SK-N-SH treated with all-trans-retinoic acid at 6 μM for 48 hours (cell line): ENCODE results near the gene GFI1B.

ENCODE experiments used
- ATAC-seq: fragments of 200-7000 bp; cut with Tn5 transposase; 3 replicates; pipeline ENCODE4 v1.9.1; 2020; ENCODE audit warnings: mild to moderate bottlenecking, moderate library complexity
- ARNTL ChIP-seq: fragments of 450-650 bp; formaldehyde crosslinking; IDR thresholded peaks from 2 replicates; pipeline ENCODE4 v1.5.0; 2020; ENCODE audit warnings: low read depth, mild to moderate bottlenecking, moderate library complexity, borderline replicate concordance
- BACH2 ChIP-seq: fragments of 250-450 bp; sonication (Bioruptor Pico); IDR thresholded peaks from 2 replicates; pipeline ENCODE4 v1.9.0; 2021; ENCODE audit warnings: mild to moderate bottlenecking, borderline replicate concordance
- ESRRG ChIP-seq: fragments of 250-450 bp; sonication (Bioruptor Pico); IDR thresholded peaks from 2 replicates; pipeline ENCODE4 v1.6.1; 2021; ENCODE audit warnings: mild to moderate bottlenecking
- GLIS3 ChIP-seq: fragments of 250-450 bp; sonication (Bioruptor Pico); IDR thresholded peaks from 2 replicates; pipeline ENCODE4 v1.5.0; 2020; ENCODE audit warnings: mild to moderate bottlenecking, moderate library complexity
- ISL1 ChIP-seq: fragments of 250-450 bp; sonication (Bioruptor Pico); IDR thresholded peaks from 2 replicates; pipeline ENCODE4 v2.1.2; 2022; ENCODE audit warnings: mild to moderate bottlenecking, moderate library complexity
- OSR1 ChIP-seq: fragments of 250-450 bp; sonication (Bioruptor Pico); IDR thresholded peaks from 2 replicates; pipeline ENCODE4 v1.8.0; 2022; ENCODE audit warnings: moderate library complexity, mild to moderate bottlenecking, inconsistent platforms
- ZC3H10 ChIP-seq: fragments of 250-450 bp; sonication (Bioruptor Pico); IDR thresholded peaks from 2 replicates; pipeline ENCODE4 v1.5.1; 2021; ENCODE audit warnings: mild to moderate bottlenecking, moderate library complexity
- ZFP30 ChIP-seq: fragments of 450-650 bp; formaldehyde crosslinking; IDR thresholded peaks from 2 replicates; pipeline ENCODE4 v1.5.0; 2022; ENCODE audit warnings: mild to moderate bottlenecking, moderate library complexity
- ZNF565 ChIP-seq: fragments of 450-650 bp; formaldehyde crosslinking; conservative IDR thresholded peaks from 2 replicates; pipeline ENCODE4 v1.5.0; 2020; ENCODE audit warnings: low read depth, mild to moderate bottlenecking, moderate library complexity
- ZNF70 ChIP-seq: fragments of 450-650 bp; formaldehyde crosslinking; IDR thresholded peaks from 2 replicates; pipeline ENCODE4 v1.5.0; 2020; ENCODE audit warnings: mild to moderate bottlenecking, moderate library complexity
- TF ChIP-seq, protein P1 (sequence below): fragments of 250-450 bp; sonication (Bioruptor Pico); IDR thresholded peaks from 2 replicates; pipeline ENCODE4 v1.5.1; 2021; ENCODE audit warnings: mild to moderate bottlenecking, moderate library complexity
- TF ChIP-seq, protein P2 (sequence below): fragments of 250-450 bp; sonication (Bioruptor Pico); IDR thresholded peaks from 2 replicates; pipeline ENCODE4 v1.5.1; 2020; ENCODE audit warnings: low read depth, mild to moderate bottlenecking, moderate library complexity
- TF ChIP-seq, protein P3 (sequence below): fragments of 250-450 bp; sonication (Bioruptor Pico); IDR thresholded peaks from 2 replicates; pipeline ENCODE4 v1.8.0; 2021; ENCODE audit warnings: low read depth, mild to moderate bottlenecking, moderate library complexity, borderline replicate concordance
- TF ChIP-seq, protein P4 (sequence below): fragments of 250-450 bp; sonication (Bioruptor Pico); IDR thresholded peaks from 2 replicates; pipeline ENCODE4 v1.5.0; 2020; ENCODE audit warnings: mild to moderate bottlenecking, moderate library complexity

The GFI1B gene

DNA sequence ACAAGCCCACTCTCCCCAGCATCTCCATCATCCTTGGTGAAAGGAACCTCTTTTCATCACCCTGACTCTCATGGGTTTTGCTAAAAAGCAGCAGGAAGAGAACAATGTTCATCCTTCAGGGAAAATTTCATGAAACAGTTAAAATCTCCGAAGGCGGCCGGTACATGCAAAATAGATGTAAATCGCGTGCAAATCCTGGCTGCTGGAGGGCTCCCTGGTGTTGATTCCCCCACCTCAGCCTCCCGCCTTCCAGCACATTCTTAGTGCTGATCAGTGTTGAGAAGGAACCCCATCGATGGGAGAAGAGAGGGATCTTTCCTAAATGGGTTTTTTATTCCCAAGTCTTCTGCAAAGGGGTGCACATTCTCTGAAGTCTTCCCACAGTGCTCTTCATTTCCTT lies 8.7 kb upstream of the GFI1B start:
- ATAC-seq, result no peak

DNA sequence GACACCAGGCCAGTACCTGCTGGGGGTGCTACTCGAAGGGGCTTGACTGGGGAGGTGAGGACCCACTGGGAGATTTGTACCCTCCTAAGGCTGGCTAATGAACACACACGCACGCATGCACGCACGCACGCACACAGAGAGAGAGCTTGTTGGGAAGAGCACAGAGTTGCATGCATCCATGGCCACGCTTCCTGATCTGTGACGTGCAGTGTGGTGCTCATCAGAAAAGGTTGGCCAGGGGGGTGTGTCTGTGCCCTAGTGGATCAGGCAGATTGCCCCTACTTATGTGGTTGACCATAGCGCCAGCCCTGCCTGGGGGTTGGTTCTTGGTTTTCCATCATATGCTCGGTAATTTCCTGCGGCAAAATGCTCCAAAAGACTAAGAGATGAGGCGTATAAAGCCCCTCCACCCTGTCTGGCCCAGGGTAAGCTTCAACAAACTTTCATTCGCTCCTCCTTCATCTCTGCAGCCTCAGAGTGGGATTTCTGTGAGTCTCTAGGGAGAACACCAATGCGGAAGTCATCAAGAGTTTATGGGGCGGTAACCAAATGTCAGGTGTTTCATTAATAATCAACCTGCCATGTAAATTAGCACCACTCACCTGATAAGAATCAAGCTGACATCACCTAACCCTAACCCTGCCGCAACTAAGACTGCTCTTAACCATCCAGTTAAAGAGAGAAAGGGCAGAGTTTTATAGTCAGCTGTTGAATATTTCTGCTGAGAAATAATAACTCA lies 8.0 kb upstream of the GFI1B start:
- TF ChIP-seq ZFP30 (CRISPR knock-in tag) (no peak), ISL1 (CRISPR knock-in tag) (no peak)
- TF ChIP-seq, protein P1, sequence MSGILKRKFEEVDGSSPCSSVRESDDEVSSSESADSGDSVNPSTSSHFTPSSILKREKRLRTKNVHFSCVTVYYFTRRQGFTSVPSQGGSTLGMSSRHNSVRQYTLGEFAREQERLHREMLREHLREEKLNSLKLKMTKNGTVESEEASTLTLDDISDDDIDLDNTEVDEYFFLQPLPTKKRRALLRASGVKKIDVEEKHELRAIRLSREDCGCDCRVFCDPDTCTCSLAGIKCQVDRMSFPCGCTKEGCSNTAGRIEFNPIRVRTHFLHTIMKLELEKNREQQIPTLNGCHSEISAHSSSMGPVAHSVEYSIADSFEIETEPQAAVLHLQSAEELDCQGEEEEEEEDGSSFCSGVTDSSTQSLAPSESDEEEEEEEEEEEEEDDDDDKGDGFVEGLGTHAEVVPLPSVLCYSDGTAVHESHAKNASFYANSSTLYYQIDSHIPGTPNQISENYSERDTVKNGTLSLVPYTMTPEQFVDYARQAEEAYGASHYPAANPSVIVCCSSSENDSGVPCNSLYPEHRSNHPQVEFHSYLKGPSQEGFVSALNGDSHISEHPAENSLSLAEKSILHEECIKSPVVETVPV (CRISPR knock-in tag), result no peak
- ATAC-seq, result no peak

More for the DNA sequence above, 8.7 kb upstream of the GFI1B start:
- TF ChIP-seq, protein P1 (CRISPR knock-in tag), result no peak
- TF ChIP-seq ESRRG (CRISPR knock-in tag) (no peak), BACH2 (CRISPR knock-in tag) (no peak)

DNA sequence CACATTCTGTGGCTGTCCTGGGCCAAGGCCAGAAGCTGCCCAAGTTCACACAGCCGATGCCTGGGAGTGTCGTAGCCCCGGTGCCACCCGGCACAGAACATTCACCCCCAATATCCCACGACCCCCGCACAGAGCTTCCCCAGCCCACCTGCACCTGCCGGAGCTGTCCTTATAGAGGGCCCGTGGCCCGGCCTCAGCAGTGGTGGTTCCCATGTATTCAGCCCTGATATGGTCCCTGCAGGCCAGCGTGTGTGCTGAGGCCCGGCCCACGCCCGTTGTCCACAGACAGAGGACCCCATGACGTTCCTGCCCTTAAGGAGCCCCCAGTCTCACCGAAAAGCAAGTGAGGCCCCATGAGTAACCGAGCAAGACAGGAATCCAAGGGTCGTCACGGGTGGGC lies 5.3 kb upstream of the GFI1B start:
- TF ChIP-seq OSR1 (CRISPR knock-in tag), result no peak
- TF ChIP-seq, protein P1 (CRISPR knock-in tag), result no peak
- ATAC-seq, result no peak

DNA sequence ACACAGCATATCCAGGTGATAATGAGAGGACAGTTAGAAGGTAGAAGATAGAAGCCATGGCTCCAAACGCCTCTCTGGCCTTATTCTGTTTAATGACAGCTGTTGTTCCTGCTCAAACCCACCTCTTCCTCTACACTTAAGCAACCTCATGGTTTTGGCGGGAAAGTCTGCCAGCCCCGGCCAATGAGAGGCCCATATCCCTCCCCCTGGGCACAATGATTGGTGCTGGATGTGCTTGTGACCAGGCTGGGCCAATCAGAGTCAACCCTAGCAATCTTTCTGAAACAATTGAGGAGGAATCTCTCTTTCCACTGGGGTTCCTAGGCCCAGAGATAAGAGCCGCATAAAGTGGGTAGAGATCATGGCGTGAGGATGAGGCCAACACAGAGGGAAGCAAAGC lies 4.8 kb upstream of the GFI1B start:
- TF ChIP-seq, protein P2, sequence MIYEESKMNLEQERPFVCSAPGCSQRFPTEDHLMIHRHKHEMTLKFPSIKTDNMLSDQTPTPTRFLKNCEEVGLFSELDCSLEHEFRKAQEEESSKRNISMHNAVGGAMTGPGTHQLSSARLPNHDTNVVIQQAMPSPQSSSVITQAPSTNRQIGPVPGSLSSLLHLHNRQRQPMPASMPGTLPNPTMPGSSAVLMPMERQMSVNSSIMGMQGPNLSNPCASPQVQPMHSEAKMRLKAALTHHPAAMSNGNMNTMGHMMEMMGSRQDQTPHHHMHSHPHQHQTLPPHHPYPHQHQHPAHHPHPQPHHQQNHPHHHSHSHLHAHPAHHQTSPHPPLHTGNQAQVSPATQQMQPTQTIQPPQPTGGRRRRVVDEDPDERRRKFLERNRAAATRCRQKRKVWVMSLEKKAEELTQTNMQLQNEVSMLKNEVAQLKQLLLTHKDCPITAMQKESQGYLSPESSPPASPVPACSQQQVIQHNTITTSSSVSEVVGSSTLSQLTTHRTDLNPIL (CRISPR knock-in tag), result no peak
- TF ChIP-seq OSR1 (CRISPR knock-in tag) (no peak), ZNF70 (CRISPR knock-in tag) (no peak), ZFP30 (CRISPR knock-in tag) (no peak)
- peak; percentile 49 for ATAC-seq

DNA sequence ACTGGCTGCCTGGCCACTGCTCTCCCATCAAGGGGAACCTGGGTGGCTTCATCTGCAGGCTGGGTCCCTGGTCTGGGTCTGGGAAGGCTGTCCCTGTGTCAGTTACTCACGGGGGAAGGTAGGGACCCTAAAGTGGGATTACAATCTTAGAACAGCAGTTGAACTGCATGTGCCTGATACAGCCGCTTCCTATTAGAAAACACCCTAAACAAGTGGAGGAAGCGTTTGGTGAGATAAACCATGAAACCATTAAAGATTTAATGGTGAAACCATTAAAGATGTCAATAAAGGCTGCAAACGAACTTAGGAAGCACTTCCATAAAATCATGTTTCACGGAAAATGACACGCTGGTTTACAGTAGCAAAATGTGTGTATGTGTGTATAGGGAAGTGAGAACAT lies 2.5 kb upstream of the GFI1B start:
- ATAC-seq, result no peak
- TF ChIP-seq, protein P3, sequence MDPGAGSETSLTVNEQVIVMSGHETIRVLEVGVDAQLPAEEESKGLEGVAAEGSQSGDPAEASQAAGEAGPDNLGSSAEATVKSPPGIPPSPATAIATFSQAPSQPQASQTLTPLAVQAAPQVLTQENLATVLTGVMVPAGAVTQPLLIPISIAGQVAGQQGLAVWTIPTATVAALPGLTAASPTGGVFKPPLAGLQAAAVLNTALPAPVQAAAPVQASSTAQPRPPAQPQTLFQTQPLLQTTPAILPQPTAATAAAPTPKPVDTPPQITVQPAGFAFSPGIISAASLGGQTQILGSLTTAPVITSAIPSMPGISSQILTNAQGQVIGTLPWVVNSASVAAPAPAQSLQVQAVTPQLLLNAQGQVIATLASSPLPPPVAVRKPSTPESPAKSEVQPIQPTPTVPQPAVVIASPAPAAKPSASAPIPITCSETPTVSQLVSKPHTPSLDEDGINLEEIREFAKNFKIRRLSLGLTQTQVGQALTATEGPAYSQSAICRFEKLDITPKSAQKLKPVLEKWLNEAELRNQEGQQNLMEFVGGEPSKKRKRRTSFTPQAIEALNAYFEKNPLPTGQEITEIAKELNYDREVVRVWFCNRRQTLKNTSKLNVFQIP (CRISPR knock-in tag), result no peak

DNA sequence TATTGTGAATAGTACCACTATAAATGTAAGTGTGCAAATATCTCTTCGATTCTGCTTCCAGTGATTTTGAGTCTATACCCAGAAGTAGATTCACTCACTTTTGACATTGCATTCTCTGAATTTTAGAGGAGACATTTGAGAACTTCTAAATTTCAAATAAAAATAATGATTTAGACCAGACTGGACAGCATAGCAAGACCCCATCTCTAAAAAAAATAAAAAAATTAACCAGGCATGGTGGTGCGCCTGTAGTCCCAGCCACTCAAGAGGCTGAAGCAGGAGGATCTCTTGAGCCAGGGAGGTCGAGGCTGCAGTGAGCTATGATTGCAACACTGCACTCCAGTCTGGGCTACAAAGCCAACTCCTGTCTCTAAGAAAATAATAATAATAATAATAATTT lies 1.9 kb upstream of the GFI1B start:
- no peak for ATAC-seq
- TF ChIP-seq ZNF70 (CRISPR knock-in tag) (no peak), ISL1 (CRISPR knock-in tag) (no peak), OSR1 (CRISPR knock-in tag) (no peak), ARNTL (CRISPR knock-in tag) (no peak)
- TF ChIP-seq, protein P1 (CRISPR knock-in tag), result no peak

DNA sequence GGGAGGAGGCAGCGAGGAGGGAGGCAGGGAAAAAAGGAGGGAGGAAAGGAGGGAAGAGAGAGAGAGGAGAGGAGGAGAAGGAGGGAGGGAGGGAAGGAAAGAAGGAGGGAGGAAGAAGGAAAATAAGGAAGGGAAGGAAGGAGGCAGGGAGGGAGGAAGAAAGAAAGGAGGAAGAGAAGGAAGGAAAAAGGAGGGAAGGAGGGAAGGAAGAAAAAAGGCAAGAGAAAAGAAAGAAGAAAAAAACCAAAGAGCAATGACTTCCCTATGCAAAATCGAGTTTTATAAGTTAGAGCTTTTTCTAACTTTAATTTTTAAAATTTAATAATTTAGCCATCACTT lies 413 bp upstream of the GFI1B start:
- no peak for ATAC-seq
- TF ChIP-seq ZC3H10 (CRISPR knock-in tag), result no peak
- TF ChIP-seq ESRRG (CRISPR knock-in tag), result no peak
- no peak for TF ChIP-seq ZFP30 (CRISPR knock-in tag)
- no peak for TF ChIP-seq ZNF565 (CRISPR knock-in tag)
- TF ChIP-seq, protein P1 (CRISPR knock-in tag), result no peak
- TF ChIP-seq ZNF70 (CRISPR knock-in tag), result no peak
- TF ChIP-seq OSR1 (CRISPR knock-in tag), result no peak
- TF ChIP-seq GLIS3, result no peak
- TF ChIP-seq, protein P4, sequence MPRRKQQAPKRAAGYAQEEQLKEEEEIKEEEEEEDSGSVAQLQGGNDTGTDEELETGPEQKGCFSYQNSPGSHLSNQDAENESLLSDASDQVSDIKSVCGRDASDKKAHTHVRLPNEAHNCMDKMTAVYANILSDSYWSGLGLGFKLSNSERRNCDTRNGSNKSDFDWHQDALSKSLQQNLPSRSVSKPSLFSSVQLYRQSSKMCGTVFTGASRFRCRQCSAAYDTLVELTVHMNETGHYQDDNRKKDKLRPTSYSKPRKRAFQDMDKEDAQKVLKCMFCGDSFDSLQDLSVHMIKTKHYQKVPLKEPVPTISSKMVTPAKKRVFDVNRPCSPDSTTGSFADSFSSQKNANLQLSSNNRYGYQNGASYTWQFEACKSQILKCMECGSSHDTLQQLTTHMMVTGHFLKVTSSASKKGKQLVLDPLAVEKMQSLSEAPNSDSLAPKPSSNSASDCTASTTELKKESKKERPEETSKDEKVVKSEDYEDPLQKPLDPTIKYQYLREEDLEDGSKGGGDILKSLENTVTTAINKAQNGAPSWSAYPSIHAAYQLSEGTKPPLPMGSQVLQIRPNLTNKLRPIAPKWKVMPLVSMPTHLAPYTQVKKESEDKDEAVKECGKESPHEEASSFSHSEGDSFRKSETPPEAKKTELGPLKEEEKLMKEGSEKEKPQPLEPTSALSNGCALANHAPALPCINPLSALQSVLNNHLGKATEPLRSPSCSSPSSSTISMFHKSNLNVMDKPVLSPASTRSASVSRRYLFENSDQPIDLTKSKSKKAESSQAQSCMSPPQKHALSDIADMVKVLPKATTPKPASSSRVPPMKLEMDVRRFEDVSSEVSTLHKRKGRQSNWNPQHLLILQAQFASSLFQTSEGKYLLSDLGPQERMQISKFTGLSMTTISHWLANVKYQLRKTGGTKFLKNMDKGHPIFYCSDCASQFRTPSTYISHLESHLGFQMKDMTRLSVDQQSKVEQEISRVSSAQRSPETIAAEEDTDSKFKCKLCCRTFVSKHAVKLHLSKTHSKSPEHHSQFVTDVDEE, result no peak
